GM12801 (cell line): Measurements from ENCODE around the gene ARHGAP18.

Experiments
- CTCF ChIP-seq: IDR thresholded peaks from one replicate; pipeline ENCODE4 v1.5.1; 2011; ENCODE audit warnings: control low read depth; ENCODE audit not compliant: insufficient read length; ENCODE audit errors: extremely low read depth

ARHGAP18 gene

GRCh38 chr6:129647044-129647443 lies 62.9 kb downstream of the ARHGAP18 start:
- no peak for TF ChIP-seq CTCF

- TF ChIP-seq CTCF, result no peak
Measured at GRCh38 chr6:129646642-129647041, 63.3 kb downstream of the ARHGAP18 start.

- TF ChIP-seq CTCF, result no peak
Measured at GRCh38 chr6:129645830-129646579, 64.0 kb downstream of the ARHGAP18 start.

GRCh38 chr6:129645106-129645829 lies 64.7 kb downstream of the ARHGAP18 start:
- no peak for TF ChIP-seq CTCF

- TF ChIP-seq CTCF, result no peak
Measured at GRCh38 chr6:129644567-129645015, 65.4 kb downstream of the ARHGAP18 start.

GRCh38 chr6:129643968-129644367 lies 66.0 kb downstream of the ARHGAP18 start:
- no peak for TF ChIP-seq CTCF

- TF ChIP-seq CTCF, result no peak
Measured at GRCh38 chr6:129643176-129643575, 66.8 kb downstream of the ARHGAP18 start.
